LNCAP (cell line): ENCODE results near the gene BNIP3.

Source experiments
- CTCF ChIP-seq: fragments of 450-650 bp; IDR thresholded peaks from 2 replicates; pipeline ENCODE4 v1.5.1; 2017; ENCODE audit warnings: mild to moderate bottlenecking

BNIP3 gene

GRCh38 chr10:131993275-131993674, 11.6 kb upstream of the BNIP3 start:
- no peak for TF ChIP-seq CTCF

GRCh38 chr10:131991726-131992125, 10.0 kb upstream of the BNIP3 start:
- no peak for TF ChIP-seq CTCF

- no peak for TF ChIP-seq CTCF
Observed at GRCh38 chr10:131983780-131984179, 2.1 kb upstream of the BNIP3 start.

- no peak for TF ChIP-seq CTCF
Observed at GRCh38 chr10:131982796-131983195, 1.1 kb upstream of the BNIP3 start.

- TF ChIP-seq CTCF: no peak
Observed at GRCh38 chr10:131982185-131982756, 548 bp upstream of the BNIP3 start.

GRCh38 chr10:131980761-131981428, 828 bp downstream of the BNIP3 start:
- no peak for TF ChIP-seq CTCF

GRCh38 chr10:131980321-131980720, 1.4 kb downstream of the BNIP3 start:
- no peak for TF ChIP-seq CTCF
